Measurements from ENCODE around the gene AMDHD2.

The AMDHD2 gene

DNA sequence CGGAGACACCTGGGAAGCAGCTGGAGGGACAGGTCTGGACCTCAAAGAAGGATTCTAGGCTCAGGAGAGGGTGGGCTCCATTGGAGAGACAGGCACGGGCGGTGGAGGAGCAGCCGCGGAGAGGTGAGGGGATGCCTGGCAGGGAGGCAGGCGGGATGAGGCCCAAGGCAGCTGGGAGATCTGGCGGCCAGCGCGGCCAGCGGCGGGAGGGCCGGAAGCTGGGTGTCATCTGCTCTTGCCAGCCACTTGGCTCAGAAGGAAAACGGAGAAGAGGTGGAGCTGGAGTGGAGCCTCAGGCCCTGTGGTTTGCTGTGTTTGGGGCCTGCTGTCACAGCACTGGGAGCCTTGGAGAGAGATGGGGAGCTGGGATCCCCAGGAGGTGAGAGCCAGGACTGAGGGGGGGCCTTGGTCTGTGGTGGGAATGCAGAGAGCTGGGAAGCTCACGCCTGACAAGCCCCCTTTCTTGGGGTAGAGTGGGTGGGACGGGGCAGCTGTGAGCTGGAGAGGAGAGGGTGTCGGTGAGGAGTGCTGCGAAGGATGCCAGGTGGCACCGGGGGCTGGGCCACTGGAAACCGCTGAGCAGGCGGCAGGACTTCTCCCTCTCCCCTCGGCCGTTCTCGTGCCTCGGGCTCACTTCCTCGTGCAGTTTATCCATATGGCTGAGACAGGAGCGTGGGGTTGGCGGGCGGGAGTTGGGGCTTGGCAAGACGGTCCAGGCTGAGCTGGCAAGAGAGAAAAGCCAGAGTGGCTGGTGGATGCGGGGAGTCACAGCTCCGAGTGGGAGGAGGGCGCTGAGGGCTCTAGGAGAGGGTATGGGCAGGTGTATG lies 37.2 kb upstream of the AMDHD2 start:
- no peak for DNase-seq (ENCODE audit: low read depth)

- DNase-seq (ENCODE audit: low read depth) = no peak
Observed at GRCh38 chr16:2483939-2484897, 36.0 kb upstream of the AMDHD2 start.

- no peak for DNase-seq (ENCODE audit: low read depth)
Observed at GRCh38 chr16:2484898-2485508, 35.2 kb upstream of the AMDHD2 start.

GRCh38 chr16:2485811-2486507 lies 34.2 kb upstream of the AMDHD2 start:
- no peak for DNase-seq (ENCODE audit: low read depth)

- peak; percentile 70 for DNase-seq (ENCODE audit: low read depth)
Observed at GRCh38 chr16:2486645-2487516, 33.3 kb upstream of the AMDHD2 start.

DNA sequence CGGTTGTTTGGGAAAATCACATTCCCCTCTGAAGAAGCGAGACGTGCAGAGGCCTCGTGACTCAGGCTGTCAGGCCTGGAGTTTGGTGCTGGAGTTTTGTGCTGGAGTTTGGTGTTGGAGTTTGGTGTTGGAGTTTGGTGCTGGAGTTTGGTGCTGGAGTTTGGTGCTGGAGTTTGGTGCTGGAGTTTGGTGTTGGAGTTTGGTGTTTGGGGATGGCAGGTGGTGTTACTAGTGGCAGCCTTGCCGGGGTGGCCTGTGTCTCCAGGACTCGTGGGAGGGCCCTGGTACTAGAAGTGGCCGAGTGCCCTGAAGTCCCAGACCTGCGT lies 32.7 kb upstream of the AMDHD2 start:
- DNase-seq (ENCODE audit: low read depth) = no peak

DNA sequence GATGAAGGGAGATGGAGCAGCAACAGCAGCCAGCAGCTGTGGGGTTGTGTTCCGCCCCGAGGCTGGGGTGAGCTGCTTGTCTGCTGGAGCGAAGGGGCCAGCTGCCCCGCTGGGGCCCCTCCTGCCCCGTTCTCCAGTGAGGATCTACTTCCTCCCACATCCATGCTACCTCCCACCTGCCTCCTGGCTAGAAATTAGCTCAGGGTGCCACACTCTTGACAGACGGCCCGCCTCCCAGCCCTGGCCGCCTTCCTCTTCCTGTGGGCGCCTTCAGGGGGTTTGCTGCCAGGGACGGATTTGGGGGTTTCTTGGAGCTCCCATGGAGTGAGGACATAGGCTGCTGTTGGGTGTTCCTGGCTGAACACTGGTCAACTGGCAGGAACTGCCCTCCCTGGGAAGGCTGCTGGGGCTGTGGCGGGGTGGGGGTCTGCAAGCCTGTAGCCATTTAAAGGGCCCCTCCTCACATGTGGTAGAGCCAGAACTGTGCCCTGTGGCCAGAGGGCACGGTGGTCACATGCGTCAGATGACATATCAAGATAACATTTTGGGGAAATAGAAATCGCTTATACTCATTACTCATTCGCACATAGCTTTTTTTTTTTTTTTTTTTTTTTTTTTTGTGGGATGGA lies 32.2 kb upstream of the AMDHD2 start:
- DNase-seq (ENCODE audit: low read depth) = no peak

DNA sequence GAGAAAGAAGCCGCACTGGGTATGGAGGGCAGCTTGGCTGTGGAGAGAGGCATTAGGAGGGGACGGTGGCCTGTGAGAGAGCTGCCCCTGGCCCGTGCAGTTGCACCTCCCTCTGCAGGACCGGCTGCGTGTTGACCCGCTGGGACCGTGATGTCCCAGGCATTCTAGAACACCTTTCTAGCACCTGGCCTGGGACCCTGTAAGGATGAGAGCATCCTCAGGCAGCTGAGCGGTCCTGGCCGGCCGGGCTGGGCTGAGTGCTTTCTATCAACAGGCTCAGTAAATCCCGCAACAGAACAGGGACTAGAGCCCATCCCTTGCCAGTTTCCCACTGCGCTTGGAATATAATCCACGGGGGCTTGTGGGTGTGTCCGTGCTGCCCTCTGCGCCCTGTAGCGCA lies 30.6 kb upstream of the AMDHD2 start:
- no peak for DNase-seq (ENCODE audit: low read depth)

GRCh38 chr16:2490190-2491105 lies 29.7 kb upstream of the AMDHD2 start:
- no peak for DNase-seq (ENCODE audit: low read depth)

GRCh38 chr16:2492292-2492691 lies 27.9 kb upstream of the AMDHD2 start:
- DNase-seq (ENCODE audit: low read depth) = no peak

GRCh38 chr16:2493605-2494004 lies 26.6 kb upstream of the AMDHD2 start:
- no peak for DNase-seq (ENCODE audit: low read depth)

DNA sequence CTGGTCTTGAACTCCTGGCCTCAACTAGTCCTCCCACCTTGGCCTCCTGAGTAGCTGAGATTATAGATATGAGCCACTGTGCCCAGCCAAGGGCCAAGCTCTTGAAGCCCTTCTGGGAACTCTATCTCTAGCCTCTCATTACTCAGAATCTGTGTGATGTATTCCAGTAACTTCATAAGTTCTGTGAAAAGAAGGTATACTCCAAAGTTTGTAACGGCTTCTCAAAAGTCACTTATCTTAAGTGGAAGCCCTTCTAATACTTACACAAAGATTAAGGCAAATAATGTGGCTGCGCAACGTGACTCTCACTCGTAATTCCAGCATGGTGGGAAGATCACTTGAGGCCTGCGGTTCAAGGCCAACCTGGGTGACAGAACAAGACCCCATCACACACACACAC lies 25.6 kb upstream of the AMDHD2 start:
- DNase-seq (ENCODE audit: low read depth) = no peak

GRCh38 chr16:2495041-2495440 lies 25.1 kb upstream of the AMDHD2 start:
- no peak for DNase-seq (ENCODE audit: low read depth)

DNA sequence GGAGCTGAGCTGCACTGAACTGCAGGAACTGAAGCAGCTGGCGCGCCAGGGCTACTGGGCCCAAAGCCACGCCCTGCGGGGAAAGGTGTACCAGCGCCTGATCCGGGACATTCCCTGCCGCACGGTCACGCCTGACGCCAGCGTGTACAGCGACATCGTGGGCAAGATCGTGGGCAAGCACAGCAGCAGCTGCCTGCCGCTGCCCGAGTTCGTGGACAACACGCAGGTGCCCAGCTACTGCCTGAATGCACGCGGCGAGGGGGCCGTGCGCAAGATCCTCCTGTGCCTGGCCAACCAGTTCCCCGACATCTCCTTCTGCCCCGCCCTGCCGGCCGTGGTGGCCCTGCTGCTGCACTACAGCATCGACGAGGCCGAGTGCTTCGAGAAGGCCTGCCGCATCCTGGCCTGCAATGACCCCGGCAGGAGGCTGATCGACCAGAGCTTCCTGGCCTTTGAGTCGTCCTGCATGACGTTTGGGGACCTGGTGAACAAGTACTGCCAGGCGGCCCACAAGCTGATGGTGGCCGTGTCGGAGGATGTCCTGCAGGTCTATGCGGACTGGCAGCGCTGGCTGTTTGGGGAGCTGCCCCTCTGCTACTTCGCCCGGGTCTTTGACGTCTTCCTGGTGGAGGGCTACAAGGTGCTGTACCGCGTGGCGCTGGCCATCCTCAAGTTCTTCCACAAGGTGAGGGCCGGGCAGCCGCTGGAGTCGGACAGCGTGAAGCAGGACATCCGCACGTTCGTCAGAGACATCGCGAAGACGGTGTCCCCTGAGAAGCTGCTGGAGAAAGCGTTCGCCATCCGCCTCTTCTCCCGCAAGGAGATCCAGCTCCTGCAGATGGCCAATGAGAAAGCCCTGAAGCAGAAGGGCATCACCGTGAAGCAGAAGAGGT lies 23.7 kb upstream of the AMDHD2 start:
- no peak for DNase-seq (ENCODE audit: low read depth)

DNA sequence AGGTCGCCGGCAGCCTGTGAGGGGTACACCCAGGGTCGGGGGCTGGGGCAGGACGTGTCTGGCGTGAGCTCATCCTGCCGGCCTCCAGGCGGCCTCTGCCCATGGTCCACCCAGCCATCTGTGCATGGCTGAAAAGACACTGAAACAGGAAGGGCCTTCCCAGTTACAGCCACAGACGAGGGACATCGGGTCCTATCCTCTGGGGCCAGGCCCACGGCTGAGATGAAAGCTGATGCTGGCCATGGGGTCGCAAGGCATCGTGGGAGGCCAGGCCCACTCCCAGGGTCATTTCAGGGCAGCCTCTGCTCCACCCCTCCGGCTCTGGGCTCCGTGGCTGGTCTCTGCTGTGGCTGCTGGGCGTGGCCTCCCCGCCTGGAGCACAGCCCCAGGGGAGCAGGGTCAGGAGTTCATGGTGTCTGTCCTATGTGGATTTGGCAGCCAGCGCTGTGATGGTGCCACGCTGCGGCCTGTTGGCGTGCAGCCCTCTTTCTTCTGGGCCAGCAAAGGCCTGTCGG lies 23.0 kb upstream of the AMDHD2 start:
- no peak for DNase-seq (ENCODE audit: low read depth)

DNA sequence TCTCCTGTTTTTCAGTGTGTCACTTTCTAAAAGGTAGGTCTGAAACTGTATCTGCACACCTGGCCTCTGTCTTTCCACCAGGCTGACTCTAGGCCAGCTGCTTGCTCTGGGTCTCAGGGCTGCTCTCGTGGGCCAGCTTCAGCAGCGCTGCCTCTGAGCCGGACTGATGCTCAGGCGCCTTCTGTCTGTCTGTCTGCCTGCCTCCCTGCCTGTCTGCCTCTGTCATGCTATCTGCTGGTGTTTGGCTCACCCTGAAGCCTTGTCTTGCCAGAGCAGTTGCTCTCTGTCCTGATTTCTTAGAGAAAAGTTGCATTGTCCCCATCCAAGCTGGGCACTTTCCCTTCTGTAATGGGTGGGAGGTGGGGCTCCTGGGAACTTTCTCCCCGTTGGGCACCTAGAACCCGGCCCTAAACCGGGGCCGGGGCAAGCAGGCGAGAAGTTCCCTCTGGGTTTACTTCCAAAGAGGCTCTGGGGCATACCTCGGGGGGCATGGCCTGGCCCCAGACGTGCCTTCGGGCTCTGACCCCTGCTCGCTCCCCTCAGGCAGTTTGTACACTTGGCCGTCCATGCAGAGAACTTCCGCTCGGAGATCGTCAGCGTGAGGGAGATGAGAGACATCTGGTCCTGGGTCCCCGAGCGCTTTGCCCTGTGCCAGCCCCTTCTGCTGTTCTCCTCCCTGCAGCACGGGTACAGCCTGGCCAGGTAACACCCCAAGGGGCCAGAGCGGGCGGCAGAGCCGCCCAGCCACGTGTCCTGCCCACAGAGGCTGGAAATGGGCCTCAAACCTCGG lies 22.3 kb upstream of the AMDHD2 start:
- no peak for DNase-seq (ENCODE audit: low read depth)

DNA sequence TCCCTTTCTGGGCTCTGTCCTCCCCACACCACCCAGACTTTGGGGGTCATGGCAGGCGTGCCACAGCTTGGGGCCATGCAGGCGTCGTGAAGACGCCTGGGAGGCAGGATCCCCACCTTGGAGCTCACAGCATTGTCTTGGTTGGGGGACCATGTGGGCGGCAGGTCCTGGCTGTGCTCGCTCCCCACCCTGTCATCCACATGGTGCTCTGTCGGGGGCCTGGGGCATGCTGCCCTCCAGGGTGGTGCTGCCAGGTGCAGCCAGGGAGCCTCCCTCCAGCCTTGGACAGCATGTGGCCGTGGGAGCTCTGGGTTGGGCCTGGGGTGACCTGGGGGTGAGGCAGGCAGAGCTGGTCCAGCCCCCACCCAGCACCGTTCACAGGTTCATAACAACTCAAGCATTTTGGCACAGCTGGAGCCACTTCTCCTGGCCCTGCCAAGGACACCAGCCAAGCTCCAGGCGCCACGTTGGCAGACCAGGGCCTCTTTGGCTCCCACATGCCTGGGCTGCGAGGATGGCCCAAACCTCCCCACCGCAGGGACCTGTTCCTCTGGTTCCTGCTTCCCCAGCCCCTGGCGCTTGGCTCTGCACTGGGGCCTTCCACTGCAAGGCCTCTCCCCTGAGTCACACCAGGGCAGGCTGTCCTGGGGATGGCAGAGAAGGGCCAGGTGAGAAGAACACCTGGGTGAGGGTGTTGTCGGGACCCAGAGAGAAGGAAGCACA lies 21.5 kb upstream of the AMDHD2 start:
- DNase-seq (ENCODE audit: low read depth) = no peak

Measured in stimulated activated CD8-positive, alpha-beta memory T cell treated with anti-CD3 and anti-CD28 coated beads, Interleukin-12 subunit alpha, Interleukin-12 subunit beta, amount 100 ng/mL, for 4 hours (primary cell).